IPS-20b (cell line): ENCODE measurements around the gene EVA1A.

Experiments
- H3K27ac ChIP-seq: one replicate; pipeline ENCODE4 v1.5.1; 2013; ENCODE audit warnings: low read length
- H3K27me3 ChIP-seq: 2 replicates; pipeline ENCODE4 v1.6.1; 2013; ENCODE audit warnings: mild to moderate bottlenecking, low read length, inconsistent platforms; ENCODE audit not compliant: insufficient read depth
- H3K36me3 ChIP-seq: 2 replicates; pipeline ENCODE4 v1.6.1; 2013; ENCODE audit warnings: low read depth, mild to moderate bottlenecking, inconsistent platforms, low read length, moderate library complexity; ENCODE audit not compliant: insufficient read depth
- H3K4me1 ChIP-seq: 2 replicates; pipeline ENCODE4 v1.6.1; 2013; ENCODE audit warnings: mild to moderate bottlenecking, control low read depth, inconsistent platforms, low read length, moderate library complexity; ENCODE audit not compliant: insufficient read depth
- H3K4me3 ChIP-seq: 2 replicates; pipeline ENCODE4 v1.5.1; 2013; ENCODE audit warnings: mild to moderate bottlenecking, low read length, inconsistent platforms
- H3K9ac ChIP-seq: 2 replicates; pipeline ENCODE4 v1.6.1; 2013; ENCODE audit warnings: low read depth, mild to moderate bottlenecking, inconsistent platforms, low read length, moderate library complexity
- H3K9me3 ChIP-seq: 2 replicates; pipeline ENCODE4 v1.6.1; 2013; ENCODE audit warnings: mild to moderate bottlenecking, low read depth, low read length, inconsistent platforms; ENCODE audit not compliant: insufficient read depth

The EVA1A gene

DNA sequence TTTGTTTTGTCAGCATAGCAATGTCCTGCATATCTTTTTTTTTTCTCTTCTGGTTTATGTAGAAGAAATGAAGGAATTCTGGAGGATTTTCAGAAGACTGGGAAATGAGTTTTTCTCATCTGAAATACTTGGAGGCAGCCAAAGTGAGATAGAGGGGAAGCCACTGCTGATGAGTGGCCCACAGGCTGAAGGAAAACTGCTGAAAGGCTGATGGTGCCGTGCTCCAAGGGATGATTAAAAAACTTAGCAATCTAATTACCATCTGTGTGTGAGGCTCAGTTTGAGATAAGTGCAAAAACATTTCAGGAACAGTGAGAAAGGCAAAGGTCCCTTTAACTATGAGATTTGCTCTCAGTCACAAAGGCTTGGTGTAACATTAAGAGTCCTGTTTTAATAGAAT, 98.5 kb downstream of the EVA1A start:
- H3K9ac ChIP-seq = no peak overlapping the region
- no peaks in the 10 kb centered on the region for H3K36me3 ChIP-seq
- H3K27ac ChIP-seq = no peak overlapping the region
- peaks cover 5% of the 10 kb centered on the region; the same call in 1 of the 2 replicates for H3K4me1 ChIP-seq
- no peaks in the 10 kb centered on the region for H3K9me3 ChIP-seq
- H3K27me3 ChIP-seq = no peaks in the 10 kb centered on the region
- H3K4me3 ChIP-seq = no peak overlapping the region

DNA sequence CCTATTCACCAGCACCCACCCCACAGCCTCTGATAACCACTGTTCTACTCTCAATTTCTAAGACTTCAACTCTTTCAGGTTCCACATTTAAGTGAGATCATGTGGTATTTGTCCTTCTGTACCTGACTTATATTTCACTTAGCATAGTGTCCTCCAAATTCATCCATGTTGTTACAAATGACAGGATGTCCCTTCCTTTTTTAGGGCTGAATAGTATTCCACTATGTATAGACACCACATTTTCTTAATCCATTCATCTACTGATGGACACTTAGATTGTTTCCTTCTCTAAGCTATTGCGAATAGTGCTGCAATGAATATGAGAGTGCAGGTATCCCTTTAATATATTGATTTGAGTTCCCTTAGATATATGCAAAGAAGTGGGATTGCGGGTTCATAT, 100.1 kb downstream of the EVA1A start:
- Histone ChIP-seq H3K4me1 (peaks cover 5% of the 10 kb centered on the region; the same call in 1 of the 2 replicates), H3K9me3 (no peaks in the 10 kb centered on the region), H3K27ac (no peak overlapping the region), H3K36me3 (no peaks in the 10 kb centered on the region), H3K9ac (no peak overlapping the region), H3K27me3 (no peaks in the 10 kb centered on the region), H3K4me3 (no peak overlapping the region)

DNA sequence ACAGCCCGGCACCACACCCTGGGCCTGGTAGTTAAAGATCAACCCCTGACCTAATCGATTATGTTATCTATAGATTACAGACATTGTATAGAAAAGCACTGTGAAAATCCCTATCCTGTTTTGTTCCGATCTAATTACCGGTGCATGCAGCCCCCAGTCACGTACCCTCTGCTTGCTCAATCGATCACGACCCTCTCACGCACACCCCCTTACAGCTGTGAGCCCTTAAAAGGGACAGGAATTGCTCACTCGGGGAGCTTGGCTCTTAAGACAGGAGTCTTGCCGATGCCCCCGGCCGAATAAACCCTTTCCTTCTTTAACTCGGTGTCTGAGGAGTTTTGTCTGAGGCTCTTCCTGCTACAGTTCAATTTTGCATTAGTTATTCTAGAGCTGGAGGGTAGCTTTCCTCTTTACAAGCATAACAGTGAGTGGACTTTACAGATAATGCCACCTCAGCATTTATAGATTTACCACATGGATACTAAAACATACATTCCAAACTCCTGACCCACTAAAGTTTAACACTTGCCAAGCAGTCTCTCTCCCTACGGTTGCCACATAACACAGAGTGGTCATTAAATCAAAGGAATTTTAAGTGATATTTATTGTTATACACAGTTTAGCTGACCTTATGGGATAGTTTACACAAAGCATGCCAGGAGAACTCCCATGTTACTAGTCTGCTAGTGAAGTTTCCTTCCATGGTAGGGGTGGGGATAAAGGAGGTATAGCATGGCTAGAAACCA, 101.0 kb downstream of the EVA1A start:
- no peaks in the 10 kb centered on the region for H3K36me3 ChIP-seq
- no peak overlapping the region for H3K4me3 ChIP-seq
- H3K27ac ChIP-seq = no peak overlapping the region
- no peak overlapping the region for H3K9ac ChIP-seq
- H3K4me1 ChIP-seq = peaks cover 5% of the 10 kb centered on the region; the same call in 1 of the 2 replicates
- no peaks in the 10 kb centered on the region for H3K9me3 ChIP-seq
- H3K27me3 ChIP-seq = no peaks in the 10 kb centered on the region

DNA sequence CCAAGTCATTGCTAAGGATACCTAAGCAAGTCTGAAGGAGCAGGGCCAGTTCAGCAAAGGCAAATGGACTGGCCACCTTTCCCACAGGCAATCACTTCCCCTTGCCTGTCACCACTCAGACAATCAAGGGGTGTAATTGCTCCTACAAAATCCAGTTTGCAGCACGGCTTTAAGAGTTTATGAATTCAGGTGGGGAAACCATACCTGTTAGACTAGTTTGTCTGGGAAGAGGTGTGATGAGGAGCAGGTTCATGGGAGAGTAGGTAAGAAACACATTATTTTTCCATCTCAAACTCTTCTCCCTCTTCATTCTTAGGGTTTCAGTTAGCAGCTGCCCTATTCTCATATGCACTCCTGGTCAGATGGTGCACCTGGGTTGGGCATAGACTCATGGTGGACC, 102.5 kb downstream of the EVA1A start:
- Histone ChIP-seq H3K4me1 (peaks cover 16% of the 10 kb centered on the region; the same call in 1 of the 2 replicates), H3K9ac (no peak overlapping the region), H3K27ac (no peak overlapping the region), H3K27me3 (no peaks in the 10 kb centered on the region), H3K36me3 (no peaks in the 10 kb centered on the region), H3K4me3 (no peak overlapping the region), H3K9me3 (no peaks in the 10 kb centered on the region)

DNA sequence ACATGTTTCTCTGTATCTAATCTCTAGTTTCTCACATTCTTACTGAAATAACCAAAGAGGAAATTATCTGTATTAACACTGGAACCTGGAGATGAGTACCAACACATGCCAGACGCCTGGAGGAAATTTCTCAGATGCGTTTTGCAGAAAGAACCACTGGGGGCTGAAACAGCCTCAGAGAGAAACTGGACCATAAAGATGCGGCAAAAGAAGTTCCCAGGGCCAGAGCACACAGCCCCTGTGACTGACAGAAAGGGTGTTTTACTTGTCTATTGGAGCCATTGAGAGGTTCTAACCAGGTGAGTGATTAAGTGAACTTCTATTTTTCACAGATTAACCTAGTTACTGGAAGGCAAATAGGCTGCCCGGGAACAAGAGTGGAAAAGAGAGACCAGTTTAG, 103.9 kb downstream of the EVA1A start:
- Histone ChIP-seq H3K9me3 (no peaks in the 10 kb centered on the region), H3K4me1 (peaks cover 14% of the 10 kb centered on the region; the same call in 1 of the 2 replicates)

DNA sequence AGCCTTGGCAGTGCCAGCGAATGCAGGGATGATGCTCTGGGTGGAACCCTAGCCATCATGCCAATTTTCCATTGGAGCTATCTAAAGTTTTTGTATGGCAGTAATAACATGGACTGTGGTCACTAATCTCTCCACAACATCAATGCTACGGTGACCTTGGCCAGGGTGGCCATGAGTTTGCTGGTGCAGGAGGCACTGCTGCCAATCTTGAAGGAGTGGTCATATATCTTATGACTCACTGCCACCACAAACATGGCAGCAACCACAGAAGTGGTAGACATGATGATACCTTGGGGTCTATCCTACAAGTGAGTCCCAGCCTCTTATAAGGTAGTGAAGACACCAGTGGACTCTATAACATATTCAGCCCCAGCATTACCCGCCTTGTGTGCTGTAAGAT, 104.6 kb downstream of the EVA1A start:
- no peak overlapping the region for H3K4me3 ChIP-seq
- no peaks in the 10 kb centered on the region for H3K36me3 ChIP-seq
- no peak overlapping the region for H3K9ac ChIP-seq
- peaks cover 14% of the 10 kb centered on the region; the same call in 1 of the 2 replicates for H3K4me1 ChIP-seq
- no peaks in the 10 kb centered on the region for H3K27me3 ChIP-seq
- no peak overlapping the region for H3K27ac ChIP-seq
- H3K9me3 ChIP-seq = no peaks in the 10 kb centered on the region

More for the DNA sequence above, 103.9 kb downstream of the EVA1A start:
- Histone ChIP-seq H3K4me3 (no peak overlapping the region), H3K36me3 (no peaks in the 10 kb centered on the region), H3K27me3 (no peaks in the 10 kb centered on the region), H3K27ac (no peak overlapping the region), H3K9ac (no peak overlapping the region)

DNA sequence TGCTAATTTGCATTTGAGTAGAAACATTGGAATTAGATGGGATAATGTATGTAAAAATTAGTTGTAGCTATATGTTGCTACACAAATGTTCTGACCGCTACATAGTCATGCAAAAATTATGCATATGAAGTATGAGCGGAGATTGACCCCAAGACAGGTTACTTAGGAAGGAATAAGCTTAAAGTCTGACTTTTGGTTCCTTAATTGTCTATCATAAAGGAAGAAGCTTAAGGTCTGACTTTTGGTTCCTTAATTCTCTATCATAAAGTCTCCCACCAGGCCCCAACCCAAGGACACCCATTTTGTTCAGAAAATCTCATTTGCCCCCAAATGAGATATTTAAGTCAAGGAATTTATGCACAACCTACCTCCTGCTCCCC, 106.5 kb downstream of the EVA1A start:
- Histone ChIP-seq H3K4me1 (peaks cover 14% of the 10 kb centered on the region; the same call in 1 of the 2 replicates), H3K9me3 (peaks cover 3% of the 10 kb centered on the region; the same call in 1 of the 2 replicates), H3K27me3 (no peaks in the 10 kb centered on the region), H3K9ac (no peak overlapping the region), H3K36me3 (no peaks in the 10 kb centered on the region), H3K4me3 (no peak overlapping the region), H3K27ac (no peak overlapping the region)

DNA sequence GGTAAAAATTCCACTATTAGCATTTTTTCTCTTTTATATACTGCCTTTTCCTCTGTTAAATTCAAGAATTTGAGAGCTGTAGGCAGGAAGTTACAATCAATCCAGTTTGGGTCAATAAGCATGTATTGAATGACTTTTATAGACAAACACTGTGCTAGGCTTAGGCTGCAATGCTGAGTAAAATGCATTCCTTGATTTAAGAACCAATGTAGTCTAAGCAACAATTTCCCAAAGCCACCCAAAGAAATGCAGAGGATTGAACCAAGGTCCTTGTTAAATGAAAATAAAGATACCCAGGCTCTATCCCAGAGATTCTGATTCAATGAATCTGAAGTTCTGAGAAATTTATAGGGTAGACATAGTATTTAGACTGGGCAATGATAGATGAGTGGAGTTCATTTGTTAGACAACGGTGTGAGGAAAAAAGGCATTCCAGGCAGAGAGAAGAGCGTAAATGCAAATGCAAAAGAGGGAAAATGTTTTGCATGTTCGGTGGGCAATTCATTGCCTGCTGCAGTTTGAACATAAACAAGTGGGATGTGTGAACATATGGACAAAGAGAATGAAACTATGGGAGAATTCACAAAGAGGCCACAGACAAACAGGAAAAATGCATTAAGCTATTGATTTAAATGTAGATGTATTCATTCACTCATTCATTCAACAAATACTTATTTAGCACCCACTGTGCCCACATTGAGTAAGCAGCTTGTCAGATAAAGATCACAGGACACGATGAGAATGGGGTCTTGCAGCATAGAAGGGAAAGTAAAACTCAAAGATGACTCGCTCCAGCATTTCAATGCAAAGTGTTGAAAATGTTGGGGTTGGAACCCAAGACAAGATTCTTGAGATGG, 107.1 kb downstream of the EVA1A start:
- no peaks in the 10 kb centered on the region for H3K36me3 ChIP-seq
- no peaks in the 10 kb centered on the region for H3K27me3 ChIP-seq
- peaks cover 3% of the 10 kb centered on the region; the same call in 1 of the 2 replicates for H3K9me3 ChIP-seq
- peaks cover 14% of the 10 kb centered on the region; the same call in 1 of the 2 replicates for H3K4me1 ChIP-seq
- H3K9ac ChIP-seq = no peak overlapping the region
- H3K27ac ChIP-seq = no peak overlapping the region
- no peak overlapping the region for H3K4me3 ChIP-seq

DNA sequence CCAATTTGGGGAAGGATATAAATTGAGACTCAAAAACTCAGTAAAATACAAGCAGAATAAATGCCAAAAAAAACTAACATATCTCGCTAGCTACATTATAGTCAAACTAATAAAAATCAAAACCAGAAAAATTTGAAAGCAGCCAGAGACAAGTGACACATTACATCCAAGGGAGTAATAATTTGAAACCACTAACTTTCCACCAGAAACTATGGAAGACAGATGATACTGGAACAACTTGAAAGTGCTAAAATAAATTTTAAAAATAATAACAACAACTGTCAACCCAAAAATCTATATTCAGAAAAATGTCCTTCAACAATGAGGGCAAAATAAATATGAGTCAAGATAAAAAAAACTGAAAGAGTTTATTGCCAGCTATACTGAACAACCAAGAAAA, 110.7 kb downstream of the EVA1A start:
- Histone ChIP-seq H3K27ac (no peak overlapping the region), H3K4me3 (no peak overlapping the region), H3K9ac (no peak overlapping the region), H3K4me1 (peaks cover 11% of the 10 kb centered on the region; the same call in 1 of the 2 replicates), H3K27me3 (no peaks in the 10 kb centered on the region), H3K36me3 (no peaks in the 10 kb centered on the region), H3K9me3 (peaks cover 3% of the 10 kb centered on the region; the same call in 1 of the 2 replicates)

DNA sequence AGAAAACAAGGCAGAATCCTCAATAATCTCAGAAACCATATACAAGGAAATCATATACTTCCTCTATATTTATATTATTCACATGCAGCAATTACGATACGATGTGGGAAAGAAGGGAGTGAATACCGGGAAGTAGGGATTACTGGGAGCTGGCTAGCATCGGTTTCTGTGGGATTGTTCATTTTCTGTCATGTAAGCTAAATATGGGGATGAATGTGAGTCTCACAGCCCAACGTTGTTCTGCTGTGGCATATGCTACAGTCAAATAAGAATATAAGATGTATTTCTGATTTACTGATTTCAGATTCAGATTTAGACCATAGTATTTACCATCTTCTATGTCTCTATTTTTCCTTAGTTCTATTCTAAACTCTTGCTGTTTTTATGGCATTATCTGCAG, 113.6 kb downstream of the EVA1A start:
- Histone ChIP-seq H3K9ac (no peak overlapping the region), H3K27me3 (no peaks in the 10 kb centered on the region), H3K4me1 (no peaks in the 10 kb centered on the region)

More for the DNA sequence above, 113.6 kb downstream of the EVA1A start:
- no peaks in the 10 kb centered on the region for H3K36me3 ChIP-seq
- H3K27ac ChIP-seq = no peak overlapping the region
- peaks cover 3% of the 10 kb centered on the region; the same call in 1 of the 2 replicates for H3K9me3 ChIP-seq
- no peak overlapping the region for H3K4me3 ChIP-seq
